Adrenal gland (tissue), 5 donors: ENCODE results near the gene SGSM1.

Source experiments
- CTCF ChIP-seq, 6 experiments: fragments of 450-650 bp in 4 of 6; fragments of 200-600 bp in 2 of 6; sonication (generic) in 1 of 6; IDR thresholded peaks; 1 replicate in 5 of 6; 2 replicates in 1 of 6; pipeline versions ENCODE4 v1.5.1 to v1.8.0; 2016 to 2021; ENCODE audit warnings: antibody characterized with exemption in 6 of 6, mild to moderate bottlenecking in 2 of 6, moderate library complexity in 1 of 6
- POLR2A ChIP-seq, 2 donors: fragments of 450-650 bp; IDR thresholded peaks; one replicate each; pipeline ENCODE4 v1.6.1; 2017; ENCODE audit warnings: antibody characterized with exemption in 2 of 2, mild to moderate bottlenecking in 2 of 2, moderate library complexity in 1 of 2
- donor health status: DM: no; HTN: no; CAD: no.

DNA sequence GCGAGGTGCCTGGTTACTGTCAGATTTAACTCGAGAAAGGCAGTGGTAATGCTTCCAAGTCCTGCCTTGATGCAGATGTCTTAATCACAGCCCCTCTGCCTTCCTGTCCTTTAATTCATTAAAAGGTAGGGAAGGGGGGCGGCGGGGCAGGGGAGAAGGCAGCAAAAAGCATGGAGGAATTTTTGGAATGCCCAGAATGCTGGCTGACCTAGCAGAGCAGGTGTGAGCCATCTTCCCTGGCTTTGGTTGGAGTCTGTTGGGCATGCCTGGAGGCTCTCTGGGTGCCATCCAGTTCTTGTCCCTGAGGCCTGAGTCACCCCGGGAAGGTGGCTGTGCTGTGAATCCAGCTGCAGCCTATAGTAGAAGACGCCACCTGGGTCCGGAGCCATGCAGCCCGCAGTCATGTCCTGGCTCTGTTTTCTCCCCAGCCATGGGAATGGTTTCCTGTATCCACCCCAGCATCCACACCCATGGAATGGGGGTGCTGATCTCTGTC is 162.1 kb downstream of the SGSM1 start:
- TF ChIP-seq POLR2A (IDR thresholded peaks at IDR 0.05) (peak in 1 of 2 donors; percentile 21), CTCF (IDR thresholded peaks at IDR 0.05) (no peak)
